Fibroblast of skin of right biceps (primary cell): ENCODE data around the gene MAGEL2.

Experiments used
- DNase-seq: peaks from one replicate; pipeline ENCODE4 v3.0.0-alpha.2; 2013

Gene MAGEL2

GRCh38 chr15:23647421-23648370 is at the start of gene MAGEL2:
Gene MAGEL2, minus strand, starts transcription at chr15:23647867. Its CDS starts 125 bp downstream, at chr15:23647742.
- peak; percentile 32 for DNase-seq

GRCh38 chr15:23695282-23695681 is 47.6 kb upstream of the MAGEL2 start:
- no peak for DNase-seq

GRCh38 chr15:23694592-23694991 is 46.9 kb upstream of the MAGEL2 start:
- no peak for DNase-seq

- peak; percentile 56 for DNase-seq
These were observed 42.8 kb upstream of the MAGEL2 start for GRCh38 chr15:23690450-23690852.

- DNase-seq = no peak
These were observed 42.3 kb upstream of the MAGEL2 start for GRCh38 chr15:23690015-23690414.

GRCh38 chr15:23687143-23687470 is 39.4 kb upstream of the MAGEL2 start, which contains the start of gene NDN:
Gene NDN, minus strand, starts transcription at chr15:23687305. Its CDS starts 88 bp downstream, at chr15:23687217.
- DNase-seq = peak; percentile 67

GRCh38 chr15:23686466-23687142 is 38.9 kb upstream of the MAGEL2 start:
- DNase-seq = peak; percentile 13

GRCh38 chr15:23671481-23671880 is 23.8 kb upstream of the MAGEL2 start:
- DNase-seq = no peak

GRCh38 chr15:23670970-23671369 is 23.3 kb upstream of the MAGEL2 start:
- DNase-seq = no peak

- no peak for DNase-seq
These were observed 15.6 kb upstream of the MAGEL2 start for GRCh38 chr15:23663232-23663631.

GRCh38 chr15:23648920-23649515 is 1.4 kb upstream of the MAGEL2 start:
- DNase-seq = peak; percentile 5

GRCh38 chr15:23647001-23647295 is 719 bp downstream of the MAGEL2 start:
- no peak for DNase-seq

GRCh38 chr15:23646165-23647000 is 1.3 kb downstream of the MAGEL2 start:
- no peak for DNase-seq

- DNase-seq = no peak
These were observed 2.1 kb downstream of the MAGEL2 start for GRCh38 chr15:23645371-23646164.

GRCh38 chr15:23644829-23645228 is 2.8 kb downstream of the MAGEL2 start:
- DNase-seq = no peak

GRCh38 chr15:23642413-23643044 is 5.1 kb downstream of the MAGEL2 start:
- peak; percentile 61 for DNase-seq

- no peak for DNase-seq
These were observed 13.5 kb downstream of the MAGEL2 start for GRCh38 chr15:23634181-23634580.

- no peak for DNase-seq
These were observed 18.3 kb downstream of the MAGEL2 start for GRCh38 chr15:23629234-23629805.

- DNase-seq = no peak
These were observed 18.9 kb downstream of the MAGEL2 start for GRCh38 chr15:23628612-23629233.

GRCh38 chr15:23616536-23616935 is 31.1 kb downstream of the MAGEL2 start:
- DNase-seq = no peak

GRCh38 chr15:23606226-23606625 is 41.4 kb downstream of the MAGEL2 start:
- DNase-seq = no peak
